OCI-LY3 (cell line): ENCODE measurements around the gene RPS4Y1.
A peak's percentile ranks its signal among the peaks of the same experiment; 100 is the strongest.

Source experiments
- H2AFZ ChIP-seq: fragments of 200-600, 300-600 bp; shearing (Covaris generic); 2 replicates; pipeline ENCODE4 v1.6.0; 2014; ENCODE audit warnings: antibody characterized with exemption, low read depth, low read length
- H3K27ac ChIP-seq: fragments of 200-600, 300-600 bp; sonication (generic); 2 replicates; pipeline ENCODE4 v1.5.1; 2014; ENCODE audit warnings: mild to moderate bottlenecking, low read length, moderate library complexity, mixed read lengths
- H3K27me3 ChIP-seq: fragments of 200-600, 300-600 bp; sonication (generic); 2 replicates; pipeline ENCODE4 v1.6.1; 2014; ENCODE audit warnings: low read depth, low read length, mixed read lengths
- H3K36me3 ChIP-seq: fragments of 200-600, 300-600 bp; sonication (generic); replicated peaks from 2 replicates; pipeline ENCODE3; 2014; ENCODE audit warnings: low read depth, low read length, mixed read lengths
- H3K4me1 ChIP-seq: fragments of 300-600, 200-600 bp; sonication (generic); 2 replicates; pipeline ENCODE4 v1.6.1; 2014; ENCODE audit warnings: low read length, mixed read lengths
- H3K4me2 ChIP-seq: fragments of 200-600, 300-600 bp; sonication (generic); 2 replicates; pipeline ENCODE4 v1.6.1; 2014; ENCODE audit warnings: low read length, mixed read lengths
- H3K4me3 ChIP-seq: fragments of 300-600, 200-600 bp; sonication (generic); 2 replicates; pipeline ENCODE4 v1.5.1; 2014; ENCODE audit warnings: antibody characterized with exemption, mild to moderate bottlenecking, low read length, moderate library complexity
- H3K79me2 ChIP-seq: fragments of 300-600, 200-600 bp; shearing (Covaris generic); 2 replicates; pipeline ENCODE4 v1.6.1; 2014; ENCODE audit warnings: mild to moderate bottlenecking, low read length, mixed read lengths
- H3K9ac ChIP-seq: fragments of 300-600, 200-600 bp; shearing (Covaris generic); 2 replicates; pipeline ENCODE4 v1.6.0; 2014; ENCODE audit warnings: mild to moderate bottlenecking, low read length, moderate library complexity
- H3K9me3 ChIP-seq: fragments of 200-600, 300-600 bp; shearing (Covaris generic); 2 replicates; pipeline ENCODE4 v1.6.1; 2014; ENCODE audit warnings: low read length, mixed read lengths; ENCODE audit not compliant: insufficient read depth
- H4K20me1 ChIP-seq: fragments of 200-600, 300-600 bp; sonication (generic); 2 replicates; pipeline ENCODE4 v1.6.1; 2016; ENCODE audit warnings: low read length, mixed read lengths; ENCODE audit not compliant: insufficient read depth
- CTCF ChIP-seq: fragments of 200-600, 300-600 bp; sonication (generic); IDR thresholded peaks from 2 replicates; pipeline ENCODE4 v1.5.1; 2014; ENCODE audit warnings: antibody characterized with exemption, low read length, low read depth
- EZH2phosphoT487 ChIP-seq: fragments of 200-600 bp; shearing (Covaris generic); IDR thresholded peaks from 2 replicates; pipeline ENCODE4 v1.6.1; 2018; ENCODE audit warnings: antibody characterized with exemption, mixed run types, low read depth

Gene RPS4Y1

GRCh38 chrY:2883561-2883960 lies 42.2 kb downstream of the RPS4Y1 start:
- H3K9me3 ChIP-seq, result no peaks in the 10 kb centered on the region
- H3K79me2 ChIP-seq, result no peaks in the 10 kb centered on the region
- H3K9ac ChIP-seq, result no peak overlapping the region
- H3K4me3 ChIP-seq, result no peak overlapping the region
- H3K4me1 ChIP-seq, result peaks cover 38% of the 10 kb centered on the region
- H3K4me2 ChIP-seq, result no peak overlapping the region
- no peaks in the 10 kb centered on the region for H3K36me3 ChIP-seq
- H2AFZ ChIP-seq, result no peak overlapping the region
- no peak overlapping the region for H3K27ac ChIP-seq
- no peaks in the 10 kb centered on the region for H3K27me3 ChIP-seq
- H4K20me1 ChIP-seq, result no peaks in the 10 kb centered on the region
- TF ChIP-seq EZH2phosphoT487 (no peak), CTCF (no peak)

- Histone ChIP-seq H3K4me1 (peaks cover 53% of the 10 kb centered on the region), H3K27me3 (no peaks in the 10 kb centered on the region), H3K4me2 (no peak overlapping the region), H2AFZ (no peak overlapping the region), H3K27ac (no peak overlapping the region), H3K79me2 (no peaks in the 10 kb centered on the region), H3K9ac (no peak overlapping the region), H3K4me3 (no peak overlapping the region), H3K9me3 (no peaks in the 10 kb centered on the region), H4K20me1 (no peaks in the 10 kb centered on the region), H3K36me3 (no peaks in the 10 kb centered on the region)
- TF ChIP-seq CTCF (no peak), EZH2phosphoT487 (no peak)
These were observed 44.5 kb downstream of the RPS4Y1 start for GRCh38 chrY:2885880-2886279.

GRCh38 chrY:2887386-2887785 lies 46.0 kb downstream of the RPS4Y1 start:
- peak overlapping the region; percentile 96 for H3K27ac ChIP-seq
- peaks cover 52% of the 10 kb centered on the region for H3K4me1 ChIP-seq
- H3K27me3 ChIP-seq, result no peaks in the 10 kb centered on the region
- H3K4me2 ChIP-seq, result peak overlapping the region; percentile 68
- H3K9ac ChIP-seq, result peak overlapping the region; percentile 64
- peak overlapping the region; percentile 37 for H3K4me3 ChIP-seq
- no peaks in the 10 kb centered on the region for H3K36me3 ChIP-seq
- no peaks in the 10 kb centered on the region for H4K20me1 ChIP-seq
- no peaks in the 10 kb centered on the region for H3K79me2 ChIP-seq
- TF ChIP-seq EZH2phosphoT487, result no peak
- peak overlapping the region; percentile 66; the same call in 1 of the 2 replicates for H2AFZ ChIP-seq
- H3K9me3 ChIP-seq, result no peaks in the 10 kb centered on the region

- Histone ChIP-seq H3K36me3 (no peaks in the 10 kb centered on the region), H3K4me1 (peaks cover 54% of the 10 kb centered on the region), H3K4me2 (peak overlapping the region; percentile 68), H3K27ac (peak overlapping the region; percentile 96), H3K9me3 (no peaks in the 10 kb centered on the region), H4K20me1 (no peaks in the 10 kb centered on the region), H3K9ac (peak overlapping the region; percentile 64), H3K79me2 (no peaks in the 10 kb centered on the region), H2AFZ (peak overlapping the region; percentile 66; the same call in 1 of the 2 replicates), H3K27me3 (no peaks in the 10 kb centered on the region), H3K4me3 (peak overlapping the region; percentile 37)
- TF ChIP-seq EZH2phosphoT487, result no peak
- no peak for TF ChIP-seq CTCF
These were observed 46.6 kb downstream of the RPS4Y1 start for GRCh38 chrY:2887955-2888354.
